ENCODE measurements around the gene GRAPL.
"Not testable (repeated sequence)": the region's sequence is repeated elsewhere in the genome, so short reads cannot be mapped to it uniquely, and the experiment has no call there.

Gene GRAPL

DNA sequence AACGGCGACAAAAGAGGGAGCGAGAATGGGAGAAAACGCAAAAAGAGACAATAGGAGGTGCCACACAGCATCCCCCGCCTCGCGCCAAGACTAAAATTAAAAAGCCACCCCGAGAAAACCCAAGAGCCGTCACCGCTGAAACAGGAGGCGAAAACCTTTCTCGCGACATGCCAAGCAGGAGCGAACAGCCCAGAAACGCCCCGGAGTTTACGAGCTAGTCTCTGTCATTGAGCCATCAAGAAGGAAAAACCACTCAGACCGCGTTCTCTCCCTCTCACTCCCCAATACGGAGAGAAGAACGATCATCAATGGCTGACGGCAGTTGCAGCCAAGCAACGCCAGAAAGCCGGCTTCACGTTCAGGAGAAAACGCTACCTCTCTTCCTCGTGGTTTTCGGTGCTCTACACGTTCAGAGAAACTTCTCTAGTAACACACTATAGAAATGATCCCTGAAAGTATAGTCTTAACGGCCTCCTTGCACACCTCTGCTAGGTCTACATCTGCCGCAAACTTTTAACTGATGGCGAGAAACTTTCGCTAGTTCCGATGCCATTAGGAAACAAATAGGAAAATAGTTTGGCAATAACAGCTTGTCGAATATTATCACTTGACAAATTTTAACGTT is 62.5 kb downstream of the GRAPL start:
- not testable (repeated sequence) for H3K9ac ChIP-seq (ENCODE audit: insufficient read length); H3K4me3 ChIP-seq; H3K36me3 ChIP-seq (ENCODE audit: insufficient read depth, low read length); DNase-seq (ENCODE audit: low read depth, low spot score); H3K27ac ChIP-seq; H3K9me3 ChIP-seq (ENCODE audit: low read depth, low read length)

DNA sequence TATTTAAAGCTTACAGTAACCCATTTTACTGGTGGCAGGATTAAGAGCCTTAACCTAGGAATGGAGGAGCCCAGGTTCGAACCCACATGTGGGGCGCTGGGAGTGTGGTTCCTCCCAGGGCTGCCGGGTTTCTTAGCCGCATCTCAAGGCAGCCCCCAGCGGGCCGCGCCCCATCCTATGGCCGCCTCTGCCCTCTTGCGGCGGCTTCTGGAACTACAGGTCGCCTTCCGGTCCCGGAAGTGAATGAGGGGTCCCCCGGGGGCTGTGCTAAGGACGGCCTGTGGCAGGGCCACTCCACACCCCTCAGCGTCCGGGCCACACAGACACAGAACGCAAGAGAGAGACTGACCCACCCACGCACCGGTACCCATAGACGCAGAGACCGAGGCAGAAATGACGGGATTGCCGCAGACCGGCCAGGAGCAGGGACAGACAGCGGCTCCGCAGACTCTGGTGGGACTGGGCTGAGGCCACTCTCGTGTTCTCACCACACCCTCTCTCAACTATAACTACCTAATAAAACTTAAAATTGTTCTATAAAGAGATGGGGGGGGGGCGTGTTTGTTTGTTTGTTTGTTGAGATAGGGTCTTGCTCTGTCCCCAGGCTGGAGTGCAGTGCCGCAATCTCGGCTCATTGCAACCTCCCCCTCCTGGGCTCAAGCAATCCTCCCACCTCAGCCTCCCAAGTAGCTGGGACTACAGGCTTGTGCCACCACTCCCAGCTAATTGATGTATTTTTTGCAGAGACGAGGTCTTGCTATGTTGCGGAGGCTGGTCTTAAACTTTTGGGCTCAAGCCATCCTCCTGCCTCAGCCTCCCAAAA is 69.2 kb downstream of the GRAPL start:
- peak overlapping the region; percentile 48; the same call in 1 of the 2 replicates for H3K4me3 ChIP-seq
- H3K36me3 ChIP-seq (ENCODE audit: insufficient read depth, low read length); H3K9ac ChIP-seq (ENCODE audit: insufficient read length); DNase-seq (ENCODE audit: low read depth, low spot score); H3K27ac ChIP-seq; H3K9me3 ChIP-seq (ENCODE audit: low read depth, low read length): not testable (repeated sequence)

DNA sequence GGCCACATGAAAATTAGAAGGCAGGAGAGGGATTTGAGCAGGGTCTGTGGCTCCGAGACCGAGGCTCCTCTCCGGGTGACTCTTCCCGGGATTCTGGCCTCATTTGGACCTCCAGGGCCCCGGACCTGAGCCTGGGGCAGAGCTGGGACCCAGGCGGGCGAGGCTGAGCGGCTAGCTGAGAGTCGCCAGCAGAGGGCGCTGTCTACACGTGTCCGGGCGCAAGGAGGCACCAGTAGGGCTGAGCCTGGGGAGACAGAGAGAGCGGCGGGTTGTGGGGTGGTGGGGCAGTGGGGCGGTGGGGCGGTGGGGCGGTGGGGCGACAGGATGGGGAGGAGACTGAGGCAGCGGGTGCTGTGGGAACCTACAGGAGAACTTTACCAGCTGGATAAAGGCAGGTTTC is 75.1 kb downstream of the GRAPL start:
- not testable (repeated sequence) for H3K27ac ChIP-seq; H3K36me3 ChIP-seq (ENCODE audit: insufficient read depth, low read length); DNase-seq (ENCODE audit: low read depth, low spot score); H3K9ac ChIP-seq (ENCODE audit: insufficient read length); H3K4me3 ChIP-seq; H3K9me3 ChIP-seq (ENCODE audit: low read depth, low read length)

DNA sequence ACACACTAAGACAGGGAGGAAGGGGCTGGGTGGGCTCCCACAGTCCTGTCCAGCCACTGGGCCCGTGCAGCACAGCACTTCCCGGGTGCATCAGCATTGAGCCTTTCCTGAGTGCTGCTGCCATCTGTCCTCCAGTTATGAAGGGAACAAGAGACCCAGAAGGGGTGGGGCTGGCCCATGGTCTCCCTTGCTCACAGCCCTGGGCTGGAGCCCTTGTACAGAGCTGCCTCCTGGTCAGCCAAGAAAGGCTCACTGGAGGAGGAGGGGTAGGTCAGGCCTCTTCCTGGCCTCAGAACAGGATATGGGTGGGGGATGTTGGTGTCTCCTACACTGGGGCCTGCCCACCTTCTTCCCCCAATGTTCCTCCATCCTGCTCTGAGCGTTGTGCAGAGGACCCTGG is 76.0 kb downstream of the GRAPL start:
- H3K36me3 ChIP-seq (ENCODE audit: insufficient read depth, low read length); H3K27ac ChIP-seq; H3K9me3 ChIP-seq (ENCODE audit: low read depth, low read length); DNase-seq (ENCODE audit: low read depth, low spot score); H3K9ac ChIP-seq (ENCODE audit: insufficient read length); H3K4me3 ChIP-seq: not testable (repeated sequence)

Measured in SK-N-MC (cell line).